Activated T-helper 1 cell treated with Interleukin-2 at 50 U/mL for 16 hours (primary cell): Measurements from ENCODE around the gene PHYHD1.

Source experiments
- DNase-seq: peaks from one replicate; pipeline ENCODE4 v3.0.0-alpha.2; 2020; ENCODE audit warnings: low read depth

PHYHD1 gene

GRCh38 chr9:128969491-128969890, 48.7 kb downstream of the PHYHD1 start:
- DNase-seq, result no peak

GRCh38 chr9:128972956-128973355, 52.2 kb downstream of the PHYHD1 start:
- no peak for DNase-seq

- no peak for DNase-seq
Observed at GRCh38 chr9:128979111-128979510, 58.3 kb downstream of the PHYHD1 start.

- no peak for DNase-seq
Observed at GRCh38 chr9:128983536-128983935, 62.8 kb downstream of the PHYHD1 start.

- no peak for DNase-seq
Observed at GRCh38 chr9:128986671-128987070, 65.9 kb downstream of the PHYHD1 start.

GRCh38 chr9:128987805-128988204, 67.0 kb downstream of the PHYHD1 start:
- no peak for DNase-seq
